ENCODE data around the gene CUL5.

DNA sequence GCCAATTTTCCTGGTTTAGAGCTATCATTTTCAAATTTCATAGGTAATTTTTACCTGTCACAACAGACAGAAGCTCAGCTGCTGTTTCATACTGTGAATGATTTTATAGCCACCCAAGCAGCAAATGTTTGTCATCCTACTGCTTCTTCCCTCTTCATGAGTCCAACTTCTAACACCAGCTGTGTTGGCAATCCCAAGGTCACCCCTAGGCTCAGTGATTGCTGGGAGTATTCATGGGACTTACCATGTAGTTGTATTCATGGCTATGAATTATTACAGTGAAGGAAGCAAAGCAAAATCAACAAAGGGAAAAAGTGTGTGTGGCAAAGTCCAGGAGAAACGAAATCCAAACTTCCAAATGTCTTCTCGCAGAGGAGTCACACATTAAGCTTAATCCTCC lies 28.5 kb downstream of the CUL5 start:
- TF ChIP-seq, protein P1, sequence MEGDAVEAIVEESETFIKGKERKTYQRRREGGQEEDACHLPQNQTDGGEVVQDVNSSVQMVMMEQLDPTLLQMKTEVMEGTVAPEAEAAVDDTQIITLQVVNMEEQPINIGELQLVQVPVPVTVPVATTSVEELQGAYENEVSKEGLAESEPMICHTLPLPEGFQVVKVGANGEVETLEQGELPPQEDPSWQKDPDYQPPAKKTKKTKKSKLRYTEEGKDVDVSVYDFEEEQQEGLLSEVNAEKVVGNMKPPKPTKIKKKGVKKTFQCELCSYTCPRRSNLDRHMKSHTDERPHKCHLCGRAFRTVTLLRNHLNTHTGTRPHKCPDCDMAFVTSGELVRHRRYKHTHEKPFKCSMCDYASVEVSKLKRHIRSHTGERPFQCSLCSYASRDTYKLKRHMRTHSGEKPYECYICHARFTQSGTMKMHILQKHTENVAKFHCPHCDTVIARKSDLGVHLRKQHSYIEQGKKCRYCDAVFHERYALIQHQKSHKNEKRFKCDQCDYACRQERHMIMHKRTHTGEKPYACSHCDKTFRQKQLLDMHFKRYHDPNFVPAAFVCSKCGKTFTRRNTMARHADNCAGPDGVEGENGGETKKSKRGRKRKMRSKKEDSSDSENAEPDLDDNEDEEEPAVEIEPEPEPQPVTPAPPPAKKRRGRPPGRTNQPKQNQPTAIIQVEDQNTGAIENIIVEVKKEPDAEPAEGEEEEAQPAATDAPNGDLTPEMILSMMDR (IDR thresholded peaks at IDR 0.05) = no peak
- no peak for TF ChIP-seq EP300 (IDR thresholded peaks at IDR 0.05; ENCODE audit: low read depth)
- no peak for TF ChIP-seq POLR2A (IDR thresholded peaks at IDR 0.05)
- no peak for TF ChIP-seq POLR2AphosphoS5 (IDR thresholded peaks at IDR 0.05)
